Neuronal stem cell (in vitro differentiated cells): ENCODE results near the gene SLC7A5.

ENCODE experiments used
- DNase-seq: peaks from one replicate; pipeline ENCODE4 v3.0.0-alpha.2; 2013; ENCODE audit warnings: low spot score
- H2AFZ ChIP-seq: one replicate; pipeline ENCODE4 v1.6.1; 2013; ENCODE audit warnings: mild to moderate bottlenecking, low read length, inconsistent platforms
- H2AK5ac ChIP-seq: 2 replicates; pipeline ENCODE4 v1.6.1; 2013; ENCODE audit warnings: low read depth, mild to moderate bottlenecking, inconsistent platforms, low read length, moderate library complexity, mixed read lengths
- H2BK120ac ChIP-seq: 2 replicates; pipeline ENCODE4 v1.6.1; 2013; ENCODE audit warnings: low read depth, mild to moderate bottlenecking, inconsistent platforms, low read length, moderate library complexity, mixed read lengths
- H2BK12ac ChIP-seq: one replicate; pipeline ENCODE4 v1.6.1; 2013; ENCODE audit warnings: low read length, inconsistent platforms
- H2BK15ac ChIP-seq: 2 replicates; pipeline ENCODE4 v1.6.1; 2013; ENCODE audit warnings: mild to moderate bottlenecking, low read length, inconsistent platforms, mixed read lengths
- H2BK5ac ChIP-seq: one replicate; pipeline ENCODE4 v1.6.1; 2013; ENCODE audit warnings: inconsistent platforms, mild to moderate bottlenecking, low read length, moderate library complexity
- H3K14ac ChIP-seq: one replicate; pipeline ENCODE4 v1.6.1; 2013; ENCODE audit warnings: low read length, inconsistent platforms
- H3K18ac ChIP-seq: 2 replicates; pipeline ENCODE4 v1.6.1; 2013; ENCODE audit warnings: low read length, inconsistent platforms
- H3K23ac ChIP-seq: 2 replicates; pipeline ENCODE4 v1.6.1; 2013; ENCODE audit warnings: low read depth, mild to moderate bottlenecking, mixed read lengths, low read length, inconsistent platforms; ENCODE audit not compliant: poor library complexity
- H3K27ac ChIP-seq: replicated peaks from 3 replicates; pipeline ENCODE4 v1.5.1; 2013; ENCODE audit warnings: low read length, inconsistent platforms
- H3K27me3 ChIP-seq, 3 experiments: 2 replicates each; pipeline ENCODE4 v1.6.1; 2013; ENCODE audit warnings: low read length in 3 of 3, mild to moderate bottlenecking in 2 of 3, inconsistent platforms in 1 of 3, low read depth in 1 of 3, mixed read lengths in 1 of 3, moderate library complexity in 1 of 3; ENCODE audit not compliant: control insufficient read depth in 3 of 3, insufficient read depth in 3 of 3
- H3K36me3 ChIP-seq, 2 donors: replicated peaks in 1 of 2; 2 replicates each; pipeline ENCODE4 v1.6.1; 2013; ENCODE audit warnings: low read length in 2 of 2; ENCODE audit not compliant: control insufficient read depth in 2 of 2, insufficient read depth in 2 of 2
- H3K4ac ChIP-seq: 2 replicates; pipeline ENCODE4 v1.6.1; 2013; ENCODE audit warnings: inconsistent platforms, mild to moderate bottlenecking, low read length, moderate library complexity
- H3K4me1 ChIP-seq, 2 donors: 1 replicate in 1 of 2; 2 replicates in 1 of 2; pipeline ENCODE4 v1.6.1; 2013; ENCODE audit warnings: low read length in 2 of 2, low read depth in 1 of 2; ENCODE audit not compliant: control insufficient read depth in 2 of 2, insufficient read depth in 1 of 2
- H3K4me2 ChIP-seq: one replicate; pipeline ENCODE4 v1.6.1; 2013; ENCODE audit warnings: mild to moderate bottlenecking, low read length, inconsistent platforms; ENCODE audit not compliant: insufficient read depth, poor library complexity, severe bottlenecking
- H3K4me3 ChIP-seq, 2 donors: 2 replicates each; pipeline ENCODE4 v1.5.1; 2013; ENCODE audit warnings: low read length in 2 of 2, mild to moderate bottlenecking in 2 of 2, inconsistent platforms in 1 of 2, moderate library complexity in 1 of 2
- H3K79me1 ChIP-seq: one replicate; pipeline ENCODE4 v1.6.1; 2013; ENCODE audit warnings: low read depth, mild to moderate bottlenecking, inconsistent platforms, low read length, moderate library complexity
- H3K9ac ChIP-seq: one replicate; pipeline ENCODE4 v1.6.1; 2013; ENCODE audit warnings: mild to moderate bottlenecking, low read depth, low read length, inconsistent platforms; ENCODE audit not compliant: poor library complexity
- H3K9me3 ChIP-seq, 2 donors: replicated peaks in 1 of 2; 2 replicates each; pipeline versions ENCODE3 to v1.6.1; 2013; ENCODE audit warnings: low read length in 2 of 2, mild to moderate bottlenecking in 2 of 2, inconsistent platforms in 1 of 2, low read depth in 1 of 2, mixed read lengths in 1 of 2, moderate library complexity in 1 of 2; ENCODE audit not compliant: control insufficient read depth in 2 of 2, insufficient read depth in 1 of 2
- H4K8ac ChIP-seq: one replicate; pipeline ENCODE4 v1.6.1; 2013; ENCODE audit warnings: low read depth, mild to moderate bottlenecking, inconsistent platforms, low read length, moderate library complexity
- H4K91ac ChIP-seq: one replicate; pipeline ENCODE4 v1.6.1; 2013; ENCODE audit warnings: low read length, low read depth, mild to moderate bottlenecking, inconsistent platforms; ENCODE audit not compliant: poor library complexity
- WGBS, 2 donors: extraction: QIAGEN DNeasy Blood & Tissue Kit; methylation state at CpG; one replicate each; pipeline ENCODE4 v1.1.7; 2013; ENCODE audit warnings: missing lambda C conversion rate in 2 of 2, mixed read lengths in 1 of 2; ENCODE audit not compliant: insufficient read length in 2 of 2, insufficient replicate concordance in 1 of 2; ENCODE audit errors: extremely low coverage in 2 of 2; 5-methylcytosine and 5-hydroxymethylcytosine counted together

Gene SLC7A5

GRCh38 chr16:87851601-87852000, 17.7 kb downstream of the SLC7A5 start:
- no peak overlapping the region for H3K4me3 ChIP-seq
- no peak overlapping the region for H4K8ac ChIP-seq
- H2BK12ac ChIP-seq, result no peak overlapping the region
- no peak overlapping the region for H3K27ac ChIP-seq
- H3K27me3 ChIP-seq, result no peaks in the 10 kb centered on the region
- no peak overlapping the region for H3K14ac ChIP-seq
- H3K18ac ChIP-seq, result peak overlapping the region; percentile 48
- no CpG with 5 or more reads among the region's 21 CpGs for WGBS, 2 donors
- peaks cover 5 to 31% of the 10 kb centered on the region in 2 donors for H3K36me3 ChIP-seq
- peaks cover 25 to 33% of the 10 kb centered on the region in 2 donors for H3K4me1 ChIP-seq
- H2BK5ac ChIP-seq, result no peak overlapping the region
- no peak overlapping the region for H3K9ac ChIP-seq
- H2AK5ac ChIP-seq, result peak overlapping the region; percentile 12
- H2AFZ ChIP-seq, result no peak overlapping the region
- peak overlapping the region; percentile 62 for H3K23ac ChIP-seq
- no peak overlapping the region for H3K4ac ChIP-seq
- no peak overlapping the region for H2BK120ac ChIP-seq
- H2BK15ac ChIP-seq, result no peak overlapping the region
- H3K4me2 ChIP-seq, result no peak overlapping the region
- H3K9me3 ChIP-seq, result no peaks in the 10 kb centered on the region
- no peak overlapping the region for H4K91ac ChIP-seq
- peaks cover 10% of the 10 kb centered on the region for H3K79me1 ChIP-seq
- no peak for DNase-seq

- Histone ChIP-seq H3K9me3 (no peaks in the 10 kb centered on the region), H4K8ac (no peak overlapping the region), H2BK12ac (peak overlapping the region; percentile 59), H3K36me3 (peaks cover 5 to 31% of the 10 kb centered on the region in 2 donors), H2AK5ac (peak overlapping the region; percentile 12), H3K4ac (no peak overlapping the region), H3K27me3 (no peaks in the 10 kb centered on the region), H3K23ac (no peak overlapping the region), H3K4me2 (no peak overlapping the region), H3K27ac (no peak overlapping the region), H3K4me1 (peaks cover 25 to 28% of the 10 kb centered on the region in 2 donors), H3K9ac (no peak overlapping the region), H2BK15ac (no peak overlapping the region), H2AFZ (no peak overlapping the region), H2BK5ac (no peak overlapping the region), H3K14ac (no peak overlapping the region), H4K91ac (no peak overlapping the region), H2BK120ac (no peak overlapping the region), H3K4me3 (no peak overlapping the region), H3K18ac (peak overlapping the region; percentile 48), H3K79me1 (peaks cover 10% of the 10 kb centered on the region)
- DNase-seq, result no peak
- WGBS, 2 donors, result no CpG with 5 or more reads among the region's 14 CpGs
Observed at GRCh38 chr16:87851141-87851587, 18.1 kb downstream of the SLC7A5 start.

- no CpG with 5 or more reads among the region's 25 CpGs for WGBS, 2 donors
- Histone ChIP-seq H3K79me1 (peaks cover 10% of the 10 kb centered on the region), H2BK5ac (peak overlapping the region; percentile 45), H3K9ac (no peak overlapping the region), H2BK120ac (no peak overlapping the region), H3K36me3 (peaks cover 5 to 31% of the 10 kb centered on the region in 2 donors), H4K8ac (no peak overlapping the region), H2AFZ (no peak overlapping the region), H3K4me2 (no peak overlapping the region), H2BK12ac (peak overlapping the region; percentile 99), H3K27ac (no peak overlapping the region), H3K18ac (peak overlapping the region; percentile 73), H2AK5ac (peak overlapping the region; percentile 96), H3K4me3 (no peak overlapping the region), H2BK15ac (peak overlapping the region; percentile 90), H3K4me1 (peaks cover 25% of the 10 kb centered on the region in 2 donors), H3K14ac (no peak overlapping the region), H3K27me3 (no peaks in the 10 kb centered on the region), H3K23ac (peak overlapping the region; percentile 61), H3K4ac (no peak overlapping the region), H4K91ac (no peak overlapping the region), H3K9me3 (no peaks in the 10 kb centered on the region)
- peak; percentile 65 for DNase-seq
Observed at GRCh38 chr16:87850009-87851006, 19.0 kb downstream of the SLC7A5 start.

GRCh38 chr16:87849419-87850008, 19.8 kb downstream of the SLC7A5 start:
- peak overlapping the region; percentile 45 for H2BK5ac ChIP-seq
- H2BK120ac ChIP-seq, result no peak overlapping the region
- peak overlapping the region; percentile 61 for H3K18ac ChIP-seq
- H3K4me2 ChIP-seq, result no peak overlapping the region
- peak overlapping the region; percentile 55 for H2BK15ac ChIP-seq
- peaks cover 7% of the 10 kb centered on the region for H3K79me1 ChIP-seq
- DNase-seq, result no peak
- no peak overlapping the region for H3K14ac ChIP-seq
- H3K23ac ChIP-seq, result peak overlapping the region; percentile 61
- no peak overlapping the region for H4K8ac ChIP-seq
- peak overlapping the region; percentile 3 for H3K9ac ChIP-seq
- H2AK5ac ChIP-seq, result peak overlapping the region; percentile 86
- peaks cover 5 to 31% of the 10 kb centered on the region in 2 donors for H3K36me3 ChIP-seq
- H3K4me1 ChIP-seq, result peaks cover 25 to 27% of the 10 kb centered on the region in 2 donors
- WGBS, 2 donors, result no CpG with 5 or more reads among the region's 16 CpGs
- H3K27ac ChIP-seq, result no peak overlapping the region
- H3K9me3 ChIP-seq, result no peaks in the 10 kb centered on the region
- no peaks in the 10 kb centered on the region for H3K27me3 ChIP-seq
- no peak overlapping the region for H2AFZ ChIP-seq
- peak overlapping the region; percentile 81 for H2BK12ac ChIP-seq
- H3K4me3 ChIP-seq, result no peak overlapping the region
- H3K4ac ChIP-seq, result no peak overlapping the region
- no peak overlapping the region for H4K91ac ChIP-seq
